DMS79 treated with DMSO at 0.1 percent for 48 hours (cell line): ENCODE measurements around the gene OR4D9.
"Not testable (repeated sequence)": the region's sequence is repeated elsewhere in the genome, so short reads cannot be mapped to it uniquely, and the experiment has no call there.

Experiments
- DNase-seq: peaks from one replicate; lab custom pipeline; 2025; lab: John Stamatoyannopoulos, UW

Gene OR4D9

GRCh38 chr11:59510941-59511589, at the start of gene OR4D9:
Gene OR4D9, plus strand, starts transcription at chr11:59511539. Its CDS starts 3,374 bp downstream, at chr11:59514913.
- DNase-seq = no peak

DNA sequence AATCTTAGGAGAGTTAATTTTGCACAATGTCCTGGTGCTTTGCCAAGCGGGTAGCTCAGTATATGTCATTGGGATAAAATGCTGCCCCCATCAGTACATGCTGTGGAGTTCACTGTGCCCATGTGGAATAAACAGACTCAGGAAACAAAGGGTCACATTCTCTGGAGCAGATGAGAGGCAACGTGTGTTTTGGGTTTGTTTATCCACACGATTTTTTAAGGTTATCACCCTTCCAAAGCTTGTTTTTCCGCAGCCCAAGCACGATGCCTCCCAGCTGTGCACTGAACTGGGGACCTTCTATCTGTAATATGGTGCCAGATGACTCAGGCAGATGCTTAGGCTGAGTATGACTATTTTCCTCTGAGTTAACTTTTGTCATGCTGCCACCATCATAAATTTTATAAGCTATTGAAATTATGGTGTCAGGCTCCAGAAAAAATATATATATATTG, 48.1 kb upstream of the OR4D9 start:
- no peak for DNase-seq

DNA sequence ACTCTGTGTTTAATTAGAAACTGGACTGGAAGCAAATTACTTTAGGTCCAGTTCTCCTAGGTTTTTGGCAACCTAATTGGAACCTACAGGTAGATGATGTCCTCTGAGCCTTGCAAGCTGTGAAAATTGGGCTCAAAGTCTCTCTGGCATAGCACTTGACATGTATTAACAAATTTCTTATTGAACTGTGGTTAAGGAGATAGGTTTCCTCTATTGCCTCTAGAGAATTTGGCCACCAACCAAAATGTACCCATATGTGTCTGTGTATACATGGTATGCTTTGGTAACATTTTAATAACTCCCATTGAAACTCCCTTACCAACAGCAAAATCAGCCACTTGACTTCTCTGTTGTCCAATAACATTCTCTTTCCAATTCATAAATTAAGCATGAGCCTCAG, 38.3 kb upstream of the OR4D9 start, which contains the start of gene OR4D10:
Gene OR4D10 (plus strand): TSS at position 301 of the 400 bp plus-strand sequence. CDS start 4,115 bp downstream, outside the sequence.
- no peak for DNase-seq

DNA sequence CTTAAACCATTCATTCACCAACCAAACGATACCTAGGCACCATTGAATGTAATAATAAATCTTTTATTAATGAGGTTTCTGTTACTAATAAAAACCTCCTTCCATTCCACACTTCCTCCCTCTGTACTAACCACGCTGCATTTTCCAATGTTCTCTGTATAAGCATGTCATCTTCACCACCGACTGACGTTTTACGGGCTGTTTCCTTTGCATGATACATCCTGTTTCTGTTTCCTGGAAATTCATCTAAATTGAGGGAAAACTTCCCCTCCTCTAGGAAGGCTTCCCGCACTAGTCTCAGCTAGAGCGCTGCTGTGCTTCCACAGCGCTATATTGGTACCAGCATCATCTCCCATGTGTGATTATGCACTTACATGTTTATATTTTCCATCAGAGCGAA, 36.2 kb upstream of the OR4D9 start:
- no peak for DNase-seq

- DNase-seq = no peak
Observed at GRCh38 chr11:59479906-59480305, 31.4 kb upstream of the OR4D9 start.

DNA sequence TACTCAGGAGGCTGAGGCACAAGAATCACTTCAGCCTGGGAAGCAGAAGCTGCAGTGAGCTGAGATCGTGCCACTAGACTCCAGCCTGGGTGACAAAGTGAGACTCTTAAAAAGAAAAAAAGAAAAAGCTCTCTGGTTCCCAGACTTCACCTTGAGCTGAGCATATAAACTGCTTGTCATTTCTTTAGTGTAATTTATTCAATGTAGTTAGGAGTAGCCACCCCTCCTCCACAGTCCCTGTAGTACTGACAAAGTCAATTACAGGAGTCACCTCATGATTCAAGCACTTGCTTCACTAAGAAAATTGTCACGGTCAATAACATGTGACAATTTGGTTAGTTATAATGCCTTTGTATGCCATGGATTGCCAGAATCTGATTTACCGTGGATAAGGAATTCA, 31.0 kb upstream of the OR4D9 start:
- no peak for DNase-seq

GRCh38 chr11:59501931-59502330, 9.4 kb upstream of the OR4D9 start:
- no peak for DNase-seq

DNA sequence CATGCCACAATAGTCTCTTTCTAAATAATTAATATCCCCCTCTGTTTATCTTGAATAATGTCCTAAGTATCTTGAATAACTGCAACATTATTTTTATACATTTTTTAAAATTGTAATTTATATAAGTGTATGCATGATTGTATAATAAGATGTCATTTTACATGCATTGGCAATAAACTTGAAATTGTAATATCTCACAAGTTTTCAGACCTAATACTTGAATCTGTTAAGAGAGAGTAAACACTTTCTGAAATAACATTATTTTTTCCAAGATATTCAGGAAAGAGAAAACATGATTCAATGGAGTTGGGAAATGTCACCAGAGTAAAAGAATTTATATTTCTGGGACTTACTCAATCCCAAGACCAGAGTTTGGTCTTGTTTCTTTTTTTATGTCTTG, 8.1 kb upstream of the OR4D9 start, which contains the start of gene OR4D11:
Gene OR4D11 (plus strand): TSS at position 301 of the 400 bp plus-strand sequence. CDS start 0 bp downstream, at position 301.
- no peak for DNase-seq

DNA sequence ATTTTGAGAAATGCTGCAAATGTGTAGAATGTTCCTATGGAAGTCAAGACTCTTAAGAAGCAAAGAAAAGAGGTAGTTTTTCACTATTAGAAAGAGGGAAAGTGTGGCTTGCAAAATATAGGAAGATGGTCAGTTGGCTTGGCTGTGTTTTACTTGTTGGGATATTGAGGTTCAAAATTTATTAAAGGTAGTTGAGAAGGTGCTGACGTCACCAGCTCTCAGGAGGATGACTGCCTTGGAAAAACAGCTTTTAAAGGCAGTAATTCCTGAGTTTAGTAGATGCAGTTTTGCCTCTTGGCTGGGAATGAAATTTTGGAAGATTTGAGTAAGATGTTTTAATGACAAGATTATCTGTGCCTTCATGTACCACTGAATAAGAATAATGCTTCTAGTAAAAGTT, 336 bp downstream of the OR4D9 start:
- no peak for DNase-seq

- not testable (repeated sequence) for DNase-seq
Observed at GRCh38 chr11:59520139-59520538, 8.8 kb downstream of the OR4D9 start.

GRCh38 chr11:59520741-59521140, 9.4 kb downstream of the OR4D9 start:
- no peak for DNase-seq

GRCh38 chr11:59523541-59523940, 12.2 kb downstream of the OR4D9 start:
- DNase-seq = no peak

- no peak for DNase-seq
Observed at GRCh38 chr11:59528711-59529110, 17.4 kb downstream of the OR4D9 start.

DNA sequence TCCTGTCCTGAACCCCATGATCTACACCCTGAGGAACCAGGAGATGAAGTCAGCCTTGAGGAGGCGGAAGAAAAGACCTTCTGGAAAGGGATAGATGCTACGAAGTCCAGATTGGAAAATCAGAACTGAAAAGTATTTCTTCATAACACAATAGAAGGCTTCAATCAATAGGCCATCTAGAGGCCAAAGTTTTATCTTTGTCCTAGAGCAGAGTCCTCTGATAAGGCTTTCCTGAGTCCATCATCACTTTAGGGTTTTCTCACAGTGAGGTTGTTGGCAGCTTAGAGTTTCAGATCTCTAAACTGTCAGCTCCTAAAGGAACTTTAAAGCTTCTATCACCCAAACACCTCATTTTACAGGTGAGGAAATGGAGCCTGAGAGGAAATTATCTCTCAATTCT, 21.3 kb downstream of the OR4D9 start:
- DNase-seq = no peak

GRCh38 chr11:59534676-59535075, 23.3 kb downstream of the OR4D9 start:
- DNase-seq = no peak

DNA sequence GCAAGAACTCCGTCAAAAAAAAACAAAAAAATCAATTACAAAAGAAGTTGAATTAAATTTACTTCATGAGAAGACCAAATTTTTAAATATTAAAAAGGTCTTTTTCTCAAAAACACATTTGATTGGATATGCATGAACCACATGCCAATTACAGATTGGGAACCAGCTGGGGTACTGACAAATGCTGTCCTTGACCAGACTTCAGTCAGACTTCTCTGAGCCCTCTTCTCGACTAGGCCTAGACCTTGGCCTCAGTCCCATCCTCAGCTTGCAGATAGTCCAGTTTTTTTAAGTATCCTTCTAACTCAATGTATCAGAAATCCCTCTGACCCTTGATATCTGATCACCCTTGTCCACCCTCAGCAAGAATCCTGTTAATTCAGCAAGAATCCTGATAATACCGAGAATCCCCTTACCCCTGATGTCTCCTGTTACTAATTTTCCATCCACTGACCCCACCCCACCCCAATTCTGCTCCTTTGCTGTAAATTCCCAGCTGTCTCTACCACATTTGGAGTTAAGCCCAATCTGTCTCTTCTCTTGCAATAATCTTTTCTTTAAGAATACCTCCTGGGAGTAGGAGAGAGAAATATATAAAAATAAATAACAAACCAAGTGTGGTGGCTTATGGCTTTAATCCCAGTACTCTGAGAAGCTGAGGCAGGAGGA, 30.9 kb downstream of the OR4D9 start:
- no peak for DNase-seq

DNA sequence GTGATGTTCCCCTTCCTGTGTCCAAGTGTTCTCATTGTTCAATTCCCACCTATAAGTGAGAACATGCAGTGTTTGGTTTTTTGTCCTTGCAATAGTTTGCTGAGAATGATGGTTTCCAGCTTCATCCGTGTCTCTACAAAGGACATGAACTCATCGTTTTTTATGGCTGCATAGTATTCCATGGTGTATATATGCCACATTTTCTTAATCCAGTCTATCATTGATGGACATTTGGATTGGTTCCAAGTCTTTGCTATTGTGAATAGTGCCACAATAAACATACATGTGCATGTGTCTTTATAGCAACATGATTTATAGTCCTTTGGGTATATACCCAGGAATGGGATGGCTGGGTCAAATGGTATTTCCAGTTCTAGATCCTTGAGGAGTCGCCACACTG, 32.4 kb downstream of the OR4D9 start:
- DNase-seq = not testable (repeated sequence)

GRCh38 chr11:59544869-59545178, 33.5 kb downstream of the OR4D9 start:
- DNase-seq = no peak

DNA sequence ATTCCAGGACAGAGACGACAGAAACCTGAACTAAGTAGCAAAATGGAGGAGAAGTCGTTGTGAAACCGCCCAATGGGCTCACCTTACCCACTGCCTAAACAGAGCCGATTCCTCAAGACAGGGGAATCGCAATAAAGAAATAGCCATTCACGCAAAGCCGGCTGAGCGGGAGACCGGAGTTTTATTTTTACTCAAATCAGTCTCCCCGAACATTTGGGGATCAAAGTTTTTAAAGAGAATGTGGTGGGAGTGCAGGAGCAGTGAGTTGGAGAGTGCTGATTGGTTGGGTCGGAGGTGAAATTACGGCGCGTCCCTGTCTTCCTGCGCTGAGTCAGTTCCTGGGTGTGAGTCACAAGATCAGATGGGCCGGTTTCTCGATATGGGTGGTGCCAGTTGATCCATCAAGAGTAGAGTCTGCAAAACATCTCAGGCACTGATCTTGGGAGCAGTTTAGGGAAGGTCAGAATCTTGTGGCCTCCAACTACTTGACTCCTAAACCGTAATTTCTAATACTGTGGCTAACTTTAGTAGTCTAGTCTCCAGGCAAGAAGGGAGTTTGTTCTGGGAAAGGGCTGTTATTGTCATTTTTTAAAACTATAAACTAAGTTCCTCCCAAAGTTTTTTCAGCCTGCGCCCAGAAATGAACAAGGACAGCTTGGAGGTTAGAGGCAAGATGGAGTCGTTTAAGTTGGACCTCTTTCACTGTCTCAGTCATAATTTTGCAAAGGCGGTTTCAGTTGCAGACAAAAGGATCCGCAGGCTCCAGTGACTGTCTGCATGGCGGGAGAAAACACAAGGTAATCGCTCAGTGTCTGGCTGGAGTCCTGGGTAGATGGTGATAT, 34.1 kb downstream of the OR4D9 start:
- no peak for DNase-seq

GRCh38 chr11:59547605-59548308, 36.4 kb downstream of the OR4D9 start:
- not testable (repeated sequence) for DNase-seq

GRCh38 chr11:59548309-59548656, 36.9 kb downstream of the OR4D9 start:
- no peak for DNase-seq

GRCh38 chr11:59550368-59550841, 39.1 kb downstream of the OR4D9 start:
- DNase-seq = peak; percentile 89
